Amniotic epithelial cell (primary cell): ENCODE data around the gene TXNIP.

Source experiments
- DNase-seq: peaks from one replicate; pipeline ENCODE4 v3.0.0-alpha.2; 2010; ENCODE audit warnings: low read depth

The TXNIP gene

GRCh38 chr1:146010126-146010738, 13.9 kb upstream of the TXNIP start:
- no peak for DNase-seq

- DNase-seq: no peak
These were observed 11.2 kb upstream of the TXNIP start for GRCh38 chr1:146007489-146008133.

GRCh38 chr1:146001709-146002108, 5.3 kb upstream of the TXNIP start:
- no peak for DNase-seq

GRCh38 chr1:145999321-146000024, 3.1 kb upstream of the TXNIP start:
- DNase-seq: peak; percentile 15

- DNase-seq: no peak
These were observed 1.3 kb upstream of the TXNIP start for GRCh38 chr1:145997718-145998023.

- DNase-seq: peak; percentile 37
These were observed 788 bp upstream of the TXNIP start for GRCh38 chr1:145997016-145997717.

GRCh38 chr1:145995964-145996432, 381 bp downstream of the TXNIP start:
- no peak for DNase-seq

- no peak for DNase-seq
These were observed 1.1 kb downstream of the TXNIP start for GRCh38 chr1:145995148-145995881.

- DNase-seq: peak; percentile 23
These were observed 1.8 kb downstream of the TXNIP start for GRCh38 chr1:145994391-145995120.

- peak; percentile 26 for DNase-seq
These were observed 2.6 kb downstream of the TXNIP start for GRCh38 chr1:145993618-145994390.

- no peak for DNase-seq
These were observed 3.3 kb downstream of the TXNIP start for GRCh38 chr1:145992958-145993617.

- DNase-seq: no peak
These were observed 3.9 kb downstream of the TXNIP start for GRCh38 chr1:145992502-145992936.

GRCh38 chr1:145991735-145992412, 4.5 kb downstream of the TXNIP start:
- peak; percentile 41 for DNase-seq

GRCh38 chr1:145990249-145990855, 6.0 kb downstream of the TXNIP start:
- peak; percentile 45 for DNase-seq

GRCh38 chr1:145988773-145989172, 7.6 kb downstream of the TXNIP start:
- no peak for DNase-seq

GRCh38 chr1:145987926-145988325, 8.5 kb downstream of the TXNIP start:
- no peak for DNase-seq

- no peak for DNase-seq
These were observed 9.8 kb downstream of the TXNIP start for GRCh38 chr1:145986551-145986950.

GRCh38 chr1:145985502-145986439, 10.6 kb downstream of the TXNIP start:
- DNase-seq: peak; percentile 93
